HCT116 (cell line): ENCODE measurements around the gene LRP1B. TPM values are rescaled to one million over a fixed set of nuclear protein-coding genes. Genes with fewer than 3 reads are reported as not detected.

Experiments used
- ATAC-seq: fragments of 200-7000 bp; cut with Tn5 transposase; 2 replicates; pipeline ENCODE4 v1.9.1; 2020; ENCODE audit warnings: mild to moderate bottlenecking, moderate library complexity
- BruUV-seq: library from RNA; stranded (reverse); fragments of 400-500 nt; replicated peaks from 2 replicates; lab custom pipeline; 2021; lab: Mats Ljungman, UMichigan
- CTCF ChIA-PET: fragments of 300-600 bp; sonication (Branson Sonifier 250); formaldehyde crosslinking; loops from one replicate; lab custom pipeline; 2021; ENCODE audit warnings: antibody characterized with exemption; lab: Charles Lee
- POLR2A ChIA-PET: fragments of 300-600, 350-600 bp; sonication (Branson Sonifier 250); formaldehyde crosslinking; loops from one replicate; lab custom pipeline; 2021; ENCODE audit warnings: antibody characterized with exemption; lab: Charles Lee
- RAD21 ChIA-PET, 2 experiments: fragments of 300-600 bp; sonication (Branson Sonifier 250); formaldehyde crosslinking; loops; one replicate each; lab custom pipeline; 2023; ENCODE audit warnings: low total read pairs in 2 of 2; ENCODE audit not compliant: uncharacterized antibody in 2 of 2, unreplicated experiment in 2 of 2, low non-redundant PET in 1 of 2; lab: Charles Lee
- DNase-seq: peaks from one replicate; pipeline ENCODE4 v3.0.0-alpha.2; 2010; ENCODE audit warnings: low read depth, low spot score
- H2AFZ ChIP-seq: fragments of 200-600 bp; shearing (Covaris generic), sonication (generic); 2 replicates; pipeline ENCODE4 v1.6.1; 2017; ENCODE audit warnings: low read depth, mixed run types, mixed read lengths, antibody characterized with exemption, low read length; ENCODE audit not compliant: poor library complexity, severe bottlenecking
- H3K27ac ChIP-seq: 2 replicates; pipeline ENCODE4 v1.5.1; 2012; ENCODE audit warnings: low read depth, low read length
- H3K27me3 ChIP-seq: fragments of 200-600 bp; sonication (generic); 2 replicates; pipeline ENCODE4 v1.6.1; 2016; ENCODE audit warnings: mixed run types, low read length, mixed read lengths; ENCODE audit not compliant: insufficient read depth
- H3K36me3 ChIP-seq, 2 experiments: fragments of 200-500 bp in 1 of 2; fragments of 200-600 bp in 1 of 2; sonication (Bioruptor generic) in 1 of 2; sonication (generic) in 1 of 2; 2 replicates each; pipeline versions ENCODE4 v1.5.1 to v1.6.1; 2014 to 2016; ENCODE audit warnings: low read length in 2 of 2, inconsistent platforms in 1 of 2, mixed read lengths in 1 of 2, mixed run types in 1 of 2; ENCODE audit not compliant: insufficient read depth in 2 of 2, control insufficient read depth in 1 of 2
- H3K4me1 ChIP-seq, 2 experiments: fragments of 200-600 bp in 1 of 2; sonication (generic) in 1 of 2; 2 replicates each; pipeline versions ENCODE4 v1.5.1 to v1.6.1; 2012 to 2017; ENCODE audit warnings: low read length in 2 of 2, inconsistent platforms in 1 of 2, mild to moderate bottlenecking in 1 of 2, mixed read lengths in 1 of 2, mixed run types in 1 of 2, moderate library complexity in 1 of 2; ENCODE audit not compliant: insufficient read depth in 2 of 2, control insufficient read depth in 1 of 2
- H3K4me2 ChIP-seq: fragments of 200-600 bp; sonication (generic); 2 replicates; pipeline ENCODE4 v1.6.1; 2017; ENCODE audit warnings: mixed run types, low read length, mixed read lengths
- H3K4me3 ChIP-seq, 2 experiments: fragments of 200-600 bp in 1 of 2; sonication (generic) in 1 of 2; replicated peaks in 1 of 2; 2 replicates each; pipeline ENCODE4 v1.5.1; 2011 to 2016; ENCODE audit warnings: low read length in 2 of 2, control low read depth in 1 of 2, low read depth in 1 of 2, mild to moderate bottlenecking in 1 of 2, mixed read lengths in 1 of 2, mixed run types in 1 of 2
- H3K79me2 ChIP-seq: fragments of 200-600 bp; sonication (generic); 2 replicates; pipeline ENCODE4 v1.6.1; 2017; ENCODE audit warnings: mild to moderate bottlenecking, mixed run types, low read length, moderate library complexity, mixed read lengths; ENCODE audit not compliant: insufficient read depth
- H3K9ac ChIP-seq: fragments of 200-600 bp; sonication (generic); 2 replicates; pipeline ENCODE4 v1.6.1; 2016; ENCODE audit warnings: low read length, mixed read lengths
- H3K9me2 ChIP-seq: fragments of 200-600 bp; sonication (generic), shearing (Covaris generic); 2 replicates; pipeline ENCODE4 v1.6.1; 2017; ENCODE audit warnings: mixed run types, mild to moderate bottlenecking, moderate library complexity; ENCODE audit not compliant: insufficient read depth
- H3K9me3 ChIP-seq, 2 experiments: fragments of 200-500 bp in 1 of 2; fragments of 200-600 bp in 1 of 2; sonication (Bioruptor generic) in 1 of 2; sonication (generic) in 1 of 2; 2 replicates each; pipeline ENCODE4 v1.6.1; 2014 to 2017; ENCODE audit warnings: low read length in 2 of 2, mixed read lengths in 2 of 2, inconsistent platforms in 1 of 2, low read depth in 1 of 2, mild to moderate bottlenecking in 1 of 2, mixed run types in 1 of 2, moderate library complexity in 1 of 2; ENCODE audit not compliant: control insufficient read depth in 1 of 2, insufficient read depth in 1 of 2
- H4K20me1 ChIP-seq: fragments of 200-600 bp; sonication (generic), shearing (Covaris generic); 2 replicates; pipeline ENCODE4 v1.6.1; 2017; ENCODE audit warnings: mixed run types, mild to moderate bottlenecking, moderate library complexity; ENCODE audit not compliant: insufficient read depth
- CBX3 ChIP-seq: IDR thresholded peaks from 2 replicates; pipeline ENCODE4 v1.6.1; 2012; ENCODE audit warnings: low read depth
- EGR1 ChIP-seq: IDR thresholded peaks from 2 replicates; pipeline ENCODE4 v1.6.1; 2012; ENCODE audit warnings: low read depth
- ELF1 ChIP-seq: IDR thresholded peaks from 2 replicates; pipeline ENCODE4 v1.6.1; 2012; ENCODE audit warnings: low read depth, borderline replicate concordance
- EZH2 ChIP-seq: fragments of 200-600 bp; sonication (generic); IDR thresholded peaks from 2 replicates; pipeline ENCODE4 v1.6.1; 2017; ENCODE audit warnings: antibody characterized with exemption, mixed run types
- EZH2phosphoT487 ChIP-seq: fragments of 200-600 bp; IDR thresholded peaks from 2 replicates; pipeline ENCODE4 v1.6.1; 2018; ENCODE audit warnings: antibody characterized with exemption, borderline replicate concordance
- FOSL1 ChIP-seq: IDR thresholded peaks from 2 replicates; pipeline ENCODE4 v1.6.1; 2012; ENCODE audit warnings: low read depth
- JUND ChIP-seq: IDR thresholded peaks from 2 replicates; pipeline ENCODE4 v1.6.1; 2012
- POLR2AphosphoS5 ChIP-seq: IDR thresholded peaks from 2 replicates; pipeline ENCODE4 v1.6.1; 2011; ENCODE audit warnings: mild to moderate bottlenecking, low read depth, low read length, moderate library complexity
- RAD21 ChIP-seq: IDR thresholded peaks from 2 replicates; pipeline ENCODE4 v1.6.1; 2012; ENCODE audit warnings: low read depth, mild to moderate bottlenecking
- REST ChIP-seq: IDR thresholded peaks from 2 replicates; pipeline ENCODE4 v1.6.1; 2012; ENCODE audit warnings: low read depth
- SIN3A ChIP-seq: IDR thresholded peaks from 2 replicates; pipeline ENCODE4 v1.6.1; 2012; ENCODE audit warnings: low read depth
- SP1 ChIP-seq: IDR thresholded peaks from 2 replicates; pipeline ENCODE4 v1.6.1; 2012; ENCODE audit warnings: low read depth
- SRF ChIP-seq: IDR thresholded peaks from 2 replicates; pipeline ENCODE4 v1.6.1; 2012; ENCODE audit warnings: low read depth
- TCF7L2 ChIP-seq: IDR thresholded peaks from 2 replicates; pipeline ENCODE4 v1.7.0; 2011; ENCODE audit warnings: borderline replicate concordance, inconsistent platforms; ENCODE audit not compliant: insufficient read depth, insufficient read length; ENCODE audit errors: extremely low read depth
- YY1 ChIP-seq: IDR thresholded peaks from 2 replicates; pipeline ENCODE4 v1.6.1; 2011; ENCODE audit warnings: low read length, low read depth, moderate library complexity, mild to moderate bottlenecking; ENCODE audit not compliant: insufficient replicate concordance; ENCODE audit errors: extremely low read depth
- ZFX ChIP-seq: fragments of 450-650 bp; IDR thresholded peaks from 2 replicates; pipeline ENCODE4 v1.6.1; 2017
- ZNF274 ChIP-seq: fragments of 200-500 bp; sonication (Bioruptor generic); IDR thresholded peaks from 2 replicates; pipeline ENCODE4 v1.6.1; 2014; ENCODE audit warnings: mild to moderate bottlenecking, low read depth, low read length, inconsistent platforms
- intact Hi-C: fragments of 100-400 bp; cut with micrococcal nuclease; formaldehyde crosslinking; loops from 2 replicates; pipeline ENCODE4 v1.10.0; 2022
- total RNA-seq: library from RNA; stranded (reverse); gene quantifications from one replicate; pipeline ENCODE4 v1.2.1, GENCODE V29; 2021; ENCODE audit not compliant: unreplicated experiment
- TF ChIP-seq, protein P1 (sequence below): IDR thresholded peaks from 2 replicates; pipeline ENCODE4 v1.6.1; 2011; ENCODE audit warnings: mild to moderate bottlenecking, low read length, moderate library complexity; ENCODE audit not compliant: insufficient replicate concordance; ENCODE audit errors: extremely low read depth
- TF ChIP-seq, protein P2 (sequence below), 3 experiments: fragments of 200-600 bp in 1 of 3; sonication (generic) in 1 of 3; IDR thresholded peaks in 2 of 3; conservative IDR thresholded peaks in 1 of 3; 2 replicates each; pipeline ENCODE4 v1.5.1; 2012 to 2017; ENCODE audit warnings: low read depth in 2 of 3, low read length in 2 of 3, antibody characterized with exemption in 1 of 3, borderline replicate concordance in 1 of 3, control low read depth in 1 of 3, mild to moderate bottlenecking in 1 of 3, mixed read lengths in 1 of 3, mixed run types in 1 of 3, moderate library complexity in 1 of 3; ENCODE audit not compliant: insufficient read depth in 1 of 3

The LRP1B gene
- total RNA-seq, 1 experiment from 2014 or later: 0.34 TPM

DNA sequence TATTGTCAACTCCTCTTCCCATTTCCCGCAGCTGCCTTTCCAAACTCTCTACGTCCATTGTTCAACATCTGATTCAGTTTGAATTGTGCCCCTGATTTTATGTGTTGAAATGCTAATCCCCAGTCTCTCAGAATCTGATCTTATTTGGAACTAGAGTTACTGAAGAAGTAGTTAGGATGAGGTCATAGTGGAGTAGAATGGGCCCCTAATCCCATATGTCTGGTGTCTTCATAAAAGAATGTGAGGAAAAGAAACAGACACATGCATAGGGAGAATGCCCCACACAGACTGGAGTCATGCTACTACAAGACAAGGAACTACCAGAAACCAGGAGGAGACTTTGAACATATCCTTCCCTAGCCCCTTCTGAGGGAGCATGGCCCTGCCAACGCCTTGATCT is 99.2 kb downstream of the LRP1B start:
- BruUV-seq: no TSS peak
- RAD21 ChIA-PET: no interaction called here
- ATAC-seq: no peak
- no peaks in the 10 kb centered on the region for H3K4me1 ChIP-seq
- no peaks in the 10 kb centered on the region for H3K79me2 ChIP-seq
- intact Hi-C loops: no loop called here
- no peak overlapping the region for H3K27ac ChIP-seq
- no peak for TF ChIP-seq RAD21
- no peak for TF ChIP-seq ELF1
- TF ChIP-seq EZH2: no peak
- TF ChIP-seq YY1: no peak
- TF ChIP-seq JUND: no peak
- TF ChIP-seq ZFX: no peak
- TF ChIP-seq TCF7L2: no peak
- TF ChIP-seq REST: no peak
- TF ChIP-seq CBX3: no peak
- TF ChIP-seq SP1: no peak
- TF ChIP-seq, protein P1, sequence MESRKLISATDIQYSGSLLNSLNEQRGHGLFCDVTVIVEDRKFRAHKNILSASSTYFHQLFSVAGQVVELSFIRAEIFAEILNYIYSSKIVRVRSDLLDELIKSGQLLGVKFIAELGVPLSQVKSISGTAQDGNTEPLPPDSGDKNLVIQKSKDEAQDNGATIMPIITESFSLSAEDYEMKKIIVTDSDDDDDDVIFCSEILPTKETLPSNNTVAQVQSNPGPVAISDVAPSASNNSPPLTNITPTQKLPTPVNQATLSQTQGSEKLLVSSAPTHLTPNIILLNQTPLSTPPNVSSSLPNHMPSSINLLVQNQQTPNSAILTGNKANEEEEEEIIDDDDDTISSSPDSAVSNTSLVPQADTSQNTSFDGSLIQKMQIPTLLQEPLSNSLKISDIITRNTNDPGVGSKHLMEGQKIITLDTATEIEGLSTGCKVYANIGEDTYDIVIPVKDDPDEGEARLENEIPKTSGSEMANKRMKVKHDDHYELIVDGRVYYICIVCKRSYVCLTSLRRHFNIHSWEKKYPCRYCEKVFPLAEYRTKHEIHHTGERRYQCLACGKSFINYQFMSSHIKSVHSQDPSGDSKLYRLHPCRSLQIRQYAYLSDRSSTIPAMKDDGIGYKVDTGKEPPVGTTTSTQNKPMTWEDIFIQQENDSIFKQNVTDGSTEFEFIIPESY: no peak
- TF ChIP-seq POLR2AphosphoS5: no peak
- no peak for TF ChIP-seq ZNF274
- TF ChIP-seq EGR1: no peak
- no peak for TF ChIP-seq SRF
- no peak for TF ChIP-seq FOSL1
- TF ChIP-seq SIN3A: no peak
- no peak for TF ChIP-seq EZH2phosphoT487
- TF ChIP-seq, protein P2, sequence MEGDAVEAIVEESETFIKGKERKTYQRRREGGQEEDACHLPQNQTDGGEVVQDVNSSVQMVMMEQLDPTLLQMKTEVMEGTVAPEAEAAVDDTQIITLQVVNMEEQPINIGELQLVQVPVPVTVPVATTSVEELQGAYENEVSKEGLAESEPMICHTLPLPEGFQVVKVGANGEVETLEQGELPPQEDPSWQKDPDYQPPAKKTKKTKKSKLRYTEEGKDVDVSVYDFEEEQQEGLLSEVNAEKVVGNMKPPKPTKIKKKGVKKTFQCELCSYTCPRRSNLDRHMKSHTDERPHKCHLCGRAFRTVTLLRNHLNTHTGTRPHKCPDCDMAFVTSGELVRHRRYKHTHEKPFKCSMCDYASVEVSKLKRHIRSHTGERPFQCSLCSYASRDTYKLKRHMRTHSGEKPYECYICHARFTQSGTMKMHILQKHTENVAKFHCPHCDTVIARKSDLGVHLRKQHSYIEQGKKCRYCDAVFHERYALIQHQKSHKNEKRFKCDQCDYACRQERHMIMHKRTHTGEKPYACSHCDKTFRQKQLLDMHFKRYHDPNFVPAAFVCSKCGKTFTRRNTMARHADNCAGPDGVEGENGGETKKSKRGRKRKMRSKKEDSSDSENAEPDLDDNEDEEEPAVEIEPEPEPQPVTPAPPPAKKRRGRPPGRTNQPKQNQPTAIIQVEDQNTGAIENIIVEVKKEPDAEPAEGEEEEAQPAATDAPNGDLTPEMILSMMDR (IDR thresholded peaks at IDR 0.05 in 2 of 3, conservative IDR thresholded peaks at IDR 0.05 in 1 of 3; ENCODE audit: borderline replicate concordance in 1 of 3, insufficient read depth in 1 of 3, low read depth in 2 of 3, low read length in 2 of 3): no peak
- POLR2A ChIA-PET: no interaction called here
- H3K9ac ChIP-seq: no peak overlapping the region
- no peaks in the 10 kb centered on the region for H3K9me2 ChIP-seq
- CTCF ChIA-PET: no interaction called here
- H3K36me3 ChIP-seq: no peaks in the 10 kb centered on the region
- H3K9me3 ChIP-seq: no peaks in the 10 kb centered on the region
- no peak for DNase-seq
- no peaks in the 10 kb centered on the region for H3K27me3 ChIP-seq
- no peak overlapping the region for H2AFZ ChIP-seq
- H4K20me1 ChIP-seq: no peaks in the 10 kb centered on the region
- H3K4me2 ChIP-seq: no peak overlapping the region
- no peak overlapping the region for H3K4me3 ChIP-seq
